Caco-2 (cell line): ENCODE data around the gene PKHD1. TPM values are rescaled to one million over a fixed set of nuclear protein-coding genes. Genes with fewer than 3 reads are reported as not detected.

Source experiments
- BruUV-seq: library from RNA; stranded (reverse); fragments of 400-500 nt; replicated peaks from 2 replicates; lab custom pipeline; 2021; lab: Mats Ljungman, UMichigan
- CTCF ChIA-PET: fragments of 300-600 bp; sonication (Branson Sonifier 250); formaldehyde crosslinking; loops from one replicate; lab custom pipeline; 2022; ENCODE audit warnings: antibody characterized with exemption; lab: Charles Lee
- POLR2A ChIA-PET: fragments of 300-600 bp; sonication (Branson Sonifier 250); formaldehyde crosslinking; loops from one replicate; lab custom pipeline; 2022; ENCODE audit warnings: antibody characterized with exemption; lab: Charles Lee
- DNase-seq, 2 experiments: peaks; one replicate each; pipeline versions ENCODE4 v3.0.0 to v3.0.0-alpha.2; 2020 to 2022
- H3K27me3 ChIP-seq: replicated peaks from 2 replicates; pipeline ENCODE4 v1.6.0; 2011; ENCODE audit warnings: low read length; ENCODE audit not compliant: control insufficient read depth, insufficient read depth
- H3K36me3 ChIP-seq: 2 replicates; pipeline ENCODE4 v1.5.1; 2011; ENCODE audit warnings: low read length; ENCODE audit not compliant: control insufficient read depth, insufficient read depth
- H3K4me1 ChIP-seq: fragments of 250-450 bp; sonication (Bioruptor Pico); 2 replicates; pipeline ENCODE4 v1.5.1; 2020; ENCODE audit warnings: mild to moderate bottlenecking
- H3K4me3 ChIP-seq: 2 replicates; pipeline ENCODE4 v1.5.1; 2011; ENCODE audit warnings: low read depth, mild to moderate bottlenecking, control low read depth, low read length
- H3K9me3 ChIP-seq: fragments of 250-450 bp; sonication (Bioruptor Pico); 2 replicates; pipeline ENCODE4 v1.5.1; 2020; ENCODE audit warnings: mild to moderate bottlenecking, moderate library complexity
- H3K27ac Mint-ChIP-seq: one replicate; pipeline ENCODE4 v1.8.0; 2022; ENCODE audit warnings: mixed read lengths; ENCODE audit not compliant: unreplicated experiment
- H3K27me3 Mint-ChIP-seq: one replicate; pipeline ENCODE4 v1.8.0; 2022; ENCODE audit warnings: mixed read lengths; ENCODE audit not compliant: insufficient read depth, unreplicated experiment
- H3K36me3 Mint-ChIP-seq: one replicate; pipeline ENCODE4 v1.8.0; 2022; ENCODE audit warnings: mild to moderate bottlenecking, mixed read lengths; ENCODE audit not compliant: insufficient read depth, unreplicated experiment
- H3K4me1 Mint-ChIP-seq: one replicate; pipeline ENCODE4 v1.8.0; 2022; ENCODE audit warnings: low read depth, mixed read lengths; ENCODE audit not compliant: unreplicated experiment
- H3K4me3 Mint-ChIP-seq: one replicate; pipeline ENCODE4 v1.8.0; 2022; ENCODE audit warnings: mild to moderate bottlenecking, moderate library complexity, mixed read lengths; ENCODE audit not compliant: unreplicated experiment
- H3K9me3 Mint-ChIP-seq: one replicate; pipeline ENCODE4 v1.8.0; 2022; ENCODE audit warnings: mixed read lengths; ENCODE audit not compliant: unreplicated experiment
- CTCF ChIP-seq, 2 experiments: fragments of 200-600 bp in 1 of 2; IDR thresholded peaks; 1 replicate in 1 of 2; 2 replicates in 1 of 2; pipeline versions ENCODE4 v1.5.1 to v1.8.0; 2011 to 2022; ENCODE audit warnings: antibody characterized with exemption in 1 of 2, control low read depth in 1 of 2, inconsistent platforms in 1 of 2, low read depth in 1 of 2, low read length in 1 of 2, mild to moderate bottlenecking in 1 of 2, moderate library complexity in 1 of 2; ENCODE audit not compliant: insufficient read depth in 1 of 2, severe bottlenecking in 1 of 2, unreplicated experiment in 1 of 2
- intact Hi-C: fragments of 100-400 bp; cut with micrococcal nuclease; formaldehyde crosslinking; loops from one replicate; pipeline ENCODE4 v1.10.0; 2022; ENCODE audit not compliant: unreplicated experiment
- total RNA-seq: library from RNA; stranded (reverse); gene quantifications from 2 replicates; pipeline ENCODE4 v1.2.3, GENCODE V29; 2022

PKHD1 gene
- total RNA-seq, 1 experiment from 2014 or later: 3.3 TPM

GRCh38 chr6:51824940-51825339 is 262.5 kb downstream of the PKHD1 start:
- Mint-ChIP-seq H3K27ac (no peak overlapping the region), H3K4me1 (no peaks in the 10 kb centered on the region), H3K27me3 (no peaks in the 10 kb centered on the region), H3K9me3 (no peaks in the 10 kb centered on the region), H3K4me3 (no peak overlapping the region), H3K36me3 (no peaks in the 10 kb centered on the region)
- H3K4me1 ChIP-seq: no peaks in the 10 kb centered on the region
- no peaks in the 10 kb centered on the region for H3K27me3 ChIP-seq
- H3K4me3 ChIP-seq: no peak overlapping the region
- BruUV-seq: no TSS peak
- no peaks in the 10 kb centered on the region for H3K9me3 ChIP-seq
- intact Hi-C loops: no loop called here
- POLR2A ChIA-PET: no interaction called here
- no peak for TF ChIP-seq CTCF (IDR thresholded peaks at IDR 0.05; ENCODE audit: insufficient read depth in 1 of 2, low read depth in 1 of 2, low read length in 1 of 2, severe bottlenecking in 1 of 2, unreplicated experiment in 1 of 2)
- no peak for DNase-seq
- CTCF ChIA-PET: no interaction called here
- H3K36me3 ChIP-seq: no peaks in the 10 kb centered on the region

GRCh38 chr6:51820555-51820954 is 266.9 kb downstream of the PKHD1 start:
- no peaks in the 10 kb centered on the region for H3K4me1 Mint-ChIP-seq
- Histone ChIP-seq H3K27me3 (no peaks in the 10 kb centered on the region), H3K4me3 (no peak overlapping the region), H3K9me3 (no peaks in the 10 kb centered on the region), H3K4me1 (no peaks in the 10 kb centered on the region), H3K36me3 (no peaks in the 10 kb centered on the region)
- H3K36me3 Mint-ChIP-seq: no peaks in the 10 kb centered on the region
- intact Hi-C loops: no loop called here
- peaks cover 2% of the 10 kb centered on the region for H3K27me3 Mint-ChIP-seq
- CTCF ChIA-PET: no interaction called here
- H3K9me3 Mint-ChIP-seq: no peaks in the 10 kb centered on the region
- no peak overlapping the region for H3K4me3 Mint-ChIP-seq
- no peak for DNase-seq
- no peak overlapping the region for H3K27ac Mint-ChIP-seq
- TF ChIP-seq CTCF (IDR thresholded peaks at IDR 0.05; ENCODE audit: insufficient read depth in 1 of 2, low read depth in 1 of 2, low read length in 1 of 2, severe bottlenecking in 1 of 2, unreplicated experiment in 1 of 2): no peak
- POLR2A ChIA-PET: no interaction called here
- BruUV-seq: no TSS peak

- no peak for TF ChIP-seq CTCF (IDR thresholded peaks at IDR 0.05; ENCODE audit: insufficient read depth in 1 of 2, low read depth in 1 of 2, low read length in 1 of 2, severe bottlenecking in 1 of 2, unreplicated experiment in 1 of 2)
- no TSS peak for BruUV-seq
- Histone ChIP-seq H3K9me3 (no peaks in the 10 kb centered on the region), H3K36me3 (no peaks in the 10 kb centered on the region), H3K4me3 (no peak overlapping the region), H3K4me1 (no peaks in the 10 kb centered on the region), H3K27me3 (no peaks in the 10 kb centered on the region)
- Mint-ChIP-seq H3K27me3 (peaks cover 2% of the 10 kb centered on the region), H3K36me3 (no peaks in the 10 kb centered on the region), H3K9me3 (no peaks in the 10 kb centered on the region), H3K4me3 (no peak overlapping the region), H3K27ac (no peak overlapping the region), H3K4me1 (no peaks in the 10 kb centered on the region)
- POLR2A ChIA-PET: no interaction called here
- DNase-seq: no peak
- intact Hi-C loops: no loop called here
- CTCF ChIA-PET: no interaction called here
Measured at GRCh38 chr6:51818520-51819022, 268.8 kb downstream of the PKHD1 start.
